GM19193 (cell line): Measurements from ENCODE around the gene DNTT.
A peak's percentile ranks its signal among the peaks of the same experiment; 100 is the strongest.

ENCODE experiments used
- POLR2A ChIP-seq: IDR thresholded peaks from 4 replicates; pipeline ENCODE4 v1.6.1; 2011; ENCODE audit not compliant: insufficient read depth, insufficient read length; ENCODE audit errors: extremely low read depth

Gene DNTT

GRCh38 chr10:96270571-96270970, 33.7 kb upstream of the DNTT start:
- TF ChIP-seq POLR2A, result no peak

- peak; percentile 98 for TF ChIP-seq POLR2A
These were observed 33.0 kb upstream of the DNTT start, which contains the start of gene BLNK for GRCh38 chr10:96271016-96271815. Gene BLNK (minus strand): TSS chr10:96271569. CDS start chr10:96271398, 171 bp downstream.

- peak; percentile 34 for TF ChIP-seq POLR2A
These were observed 31.6 kb upstream of the DNTT start for GRCh38 chr10:96272316-96273280.

- TF ChIP-seq POLR2A, result no peak
These were observed 28.4 kb upstream of the DNTT start for GRCh38 chr10:96275685-96276418.

GRCh38 chr10:96276426-96276825, 27.8 kb upstream of the DNTT start:
- TF ChIP-seq POLR2A, result no peak

- TF ChIP-seq POLR2A, result no peak
These were observed 27.4 kb upstream of the DNTT start for GRCh38 chr10:96276831-96277230.

- no peak for TF ChIP-seq POLR2A
These were observed 25.0 kb upstream of the DNTT start for GRCh38 chr10:96279191-96279641.

GRCh38 chr10:96280859-96281258, 23.4 kb upstream of the DNTT start:
- no peak for TF ChIP-seq POLR2A

GRCh38 chr10:96281444-96282029, 22.7 kb upstream of the DNTT start:
- TF ChIP-seq POLR2A, result no peak

GRCh38 chr10:96283351-96283750, 20.9 kb upstream of the DNTT start:
- TF ChIP-seq POLR2A, result no peak

GRCh38 chr10:96283756-96284155, 20.5 kb upstream of the DNTT start:
- no peak for TF ChIP-seq POLR2A

GRCh38 chr10:96285331-96285752, 18.9 kb upstream of the DNTT start:
- no peak for TF ChIP-seq POLR2A

GRCh38 chr10:96287392-96288105, 16.7 kb upstream of the DNTT start:
- peak; percentile 55 for TF ChIP-seq POLR2A
